Left ventricle myocardium superior (tissue), 1 donor: ENCODE data around the gene BPIFB1. TPM values are rescaled to one million over a fixed set of nuclear protein-coding genes. Genes with fewer than 3 reads are reported as not detected.
A peak's percentile ranks its signal among the peaks of the same experiment; 100 is the strongest.

ENCODE experiments used
- ATAC-seq: fragments of 200-7000 bp; cut with Tn5 transposase; one replicate; pipeline ENCODE4 v1.9.1; 2020; ENCODE audit warnings: mild to moderate bottlenecking, moderate library complexity
- DNase-seq: peaks from one replicate; pipeline ENCODE4 v3.0.0-alpha.2; 2020
- intact Hi-C: fragments of 100-400 bp; cut with micrococcal nuclease; formaldehyde crosslinking; loops from one replicate; pipeline ENCODE4 v1.11.0; 2022
- long read RNA-seq: library from polyadenylated mRNA; unstranded; transcript quantifications from one replicate; pipeline ENCODE4 v2.0.0, GENCODE V29; 2021
- total RNA-seq: library from RNA; stranded (reverse); fragmentation: NEBNext Ultra II Directional; extraction: Animal tissue kit (Norgen Biotek cat#: 25700); gene quantifications from one replicate; pipeline ENCODE4 v1.2.1, GENCODE V29; 2021
- donor health status: DM: no; HTN: yes; CAD: no; lungs with severe emphysema.

BPIFB1 gene
- total RNA-seq = not detected
- long read RNA-seq = 0 reads

- no peak for DNase-seq
- intact Hi-C loops = no loop called here
- no peak for ATAC-seq
Observed at GRCh38 chr20:33282991-33283555, at the start of gene BPIFB1. Gene BPIFB1, plus strand, starts transcription at chr20:33283214. Its CDS starts 2,860 bp downstream, at chr20:33286074.

- no peak for ATAC-seq
- no peak for DNase-seq
- intact Hi-C loops = no loop called here
Observed at GRCh38 chr20:33234050-33234449, 49.0 kb upstream of the BPIFB1 start.

GRCh38 chr20:33235696-33236095, 47.3 kb upstream of the BPIFB1 start, which contains the start of gene BPIFA1:
Gene BPIFA1, plus strand, starts transcription at chr20:33235996. Its CDS starts 1,716 bp downstream, at chr20:33237712.
- intact Hi-C loops = no loop called here

GRCh38 chr20:33236351-33236750, 46.7 kb upstream of the BPIFB1 start:
- ATAC-seq = no peak
- intact Hi-C loops = no loop called here
- DNase-seq = no peak

More at GRCh38 chr20:33235696-33236095, 47.3 kb upstream of the BPIFB1 start, which contains the start of gene BPIFA1:
- ATAC-seq = no peak
- no peak for DNase-seq

GRCh38 chr20:33237989-33238388, 45.0 kb upstream of the BPIFB1 start:
- ATAC-seq = no peak
- intact Hi-C loops = no loop called here
- no peak for DNase-seq

GRCh38 chr20:33239418-33239817, 43.6 kb upstream of the BPIFB1 start:
- ATAC-seq (no peak), DNase-seq (no peak)
- intact Hi-C loops = no loop called here

- intact Hi-C loops = no loop called here
- DNase-seq = no peak
- ATAC-seq = no peak
Observed at GRCh38 chr20:33239979-33240736, 42.9 kb upstream of the BPIFB1 start.

GRCh38 chr20:33240923-33241322, 42.1 kb upstream of the BPIFB1 start:
- ATAC-seq (no peak), DNase-seq (no peak)
- intact Hi-C loops = no loop called here

GRCh38 chr20:33242319-33243100, 40.5 kb upstream of the BPIFB1 start:
- ATAC-seq = no peak
- DNase-seq = no peak

GRCh38 chr20:33246077-33246476, 36.9 kb upstream of the BPIFB1 start:
- ATAC-seq (no peak), DNase-seq (no peak)
- intact Hi-C loops = no loop called here

More at GRCh38 chr20:33242319-33243100, 40.5 kb upstream of the BPIFB1 start:
- intact Hi-C loops = no loop called here

GRCh38 chr20:33249456-33249855, 33.6 kb upstream of the BPIFB1 start:
- DNase-seq (no peak), ATAC-seq (no peak)
- intact Hi-C loops = no loop called here

GRCh38 chr20:33250666-33251065, 32.3 kb upstream of the BPIFB1 start:
- ATAC-seq (no peak), DNase-seq (no peak)
- intact Hi-C loops = no loop called here

- DNase-seq (no peak), ATAC-seq (no peak)
- intact Hi-C loops = no loop called here
Observed at GRCh38 chr20:33251496-33251895, 31.5 kb upstream of the BPIFB1 start.

GRCh38 chr20:33252460-33252859, 30.6 kb upstream of the BPIFB1 start:
- intact Hi-C loops = no loop called here
- no peak for ATAC-seq
- no peak for DNase-seq

- DNase-seq = no peak
- ATAC-seq = no peak
- intact Hi-C loops = no loop called here
Observed at GRCh38 chr20:33255005-33255404, 28.0 kb upstream of the BPIFB1 start.

- intact Hi-C loops = no loop called here
- ATAC-seq (no peak), DNase-seq (no peak)
Observed at GRCh38 chr20:33257237-33257636, 25.8 kb upstream of the BPIFB1 start.

- no peak for DNase-seq
- intact Hi-C loops = no loop called here
- ATAC-seq = no peak
Observed at GRCh38 chr20:33259371-33259770, 23.6 kb upstream of the BPIFB1 start.

GRCh38 chr20:33261465-33261864, 21.5 kb upstream of the BPIFB1 start:
- no peak for ATAC-seq
- intact Hi-C loops = no loop called here
- DNase-seq = no peak

GRCh38 chr20:33262658-33263065, 20.4 kb upstream of the BPIFB1 start:
- DNase-seq (no peak), ATAC-seq (peak; percentile 51)
- intact Hi-C loops = no loop called here

GRCh38 chr20:33263784-33264183, 19.2 kb upstream of the BPIFB1 start:
- DNase-seq (no peak), ATAC-seq (no peak)
- intact Hi-C loops = no loop called here
